Endothelial cell of umbilical vein (primary cell): ENCODE results near the gene TRERF1. TPM values are rescaled to one million over a fixed set of nuclear protein-coding genes. Genes with fewer than 3 reads are reported as not detected.

Experiments used
- BruUV-seq: library from RNA; stranded (reverse); fragments of 400-500 nt; replicated peaks from 2 replicates; lab custom pipeline; 2021; lab: Mats Ljungman, UMichigan
- CTCF ChIA-PET: fragments of 300-600, 350-600 bp; sonication (Branson Sonifier 250); formaldehyde crosslinking; loops from one replicate; lab custom pipeline; 2021; ENCODE audit warnings: antibody characterized with exemption, inconsistent platforms; lab: Charles Lee
- POLR2A ChIA-PET: fragments of 300-600, 350-600 bp; sonication (Branson Sonifier 250); formaldehyde crosslinking; loops from one replicate; lab custom pipeline; 2021; ENCODE audit warnings: antibody characterized with exemption, inconsistent platforms; lab: Charles Lee
- DNase-seq: peaks from one replicate; pipeline ENCODE4 v3.0.0-alpha.2; 2011; ENCODE audit warnings: low read depth, low spot score
- FAIRE-seq: peaks from 2 replicates; lab custom pipeline; 2011; peaks lifted over from hg19 to GRCh38; lab: Jason Lieb, UNC
- H2AFZ ChIP-seq: 2 replicates; pipeline ENCODE4 v1.6.0; 2012; ENCODE audit warnings: low read depth, low read length, control low read depth, inconsistent platforms
- H3K27ac ChIP-seq: 2 replicates; pipeline ENCODE4 v1.5.1; 2011; ENCODE audit warnings: low read depth, mild to moderate bottlenecking, control low read depth, low read length, moderate library complexity; ENCODE audit not compliant: insufficient read depth
- H3K27me3 ChIP-seq, 2 experiments: 2 replicates each; pipeline versions ENCODE4 v1.6.0 to v1.6.1; 2011; ENCODE audit warnings: low read length in 2 of 2, mixed read lengths in 1 of 2; ENCODE audit not compliant: control insufficient read depth in 2 of 2, insufficient read depth in 2 of 2
- H3K36me3 ChIP-seq, 2 experiments: 2 replicates in 1 of 2; 3 replicates in 1 of 2; pipeline ENCODE4 v1.5.1; 2011; ENCODE audit warnings: low read length in 2 of 2, mild to moderate bottlenecking in 1 of 2, moderate library complexity in 1 of 2; ENCODE audit not compliant: control insufficient read depth in 2 of 2, insufficient read depth in 2 of 2; ENCODE audit errors: extremely low read depth in 1 of 2
- H3K4me1 ChIP-seq: 3 replicates; pipeline ENCODE4 v1.5.1; 2011; ENCODE audit warnings: mild to moderate bottlenecking, low read length; ENCODE audit not compliant: control insufficient read depth, insufficient read depth; ENCODE audit errors: extremely low read depth
- H3K4me2 ChIP-seq: 2 replicates; pipeline ENCODE4 v1.6.1; 2011; ENCODE audit warnings: low read length, control low read depth, mixed read lengths; ENCODE audit not compliant: insufficient read depth
- H3K4me3 ChIP-seq, 3 experiments: fragments of 200-600 bp in 1 of 3; sonication (generic), shearing (Covaris generic) in 1 of 3; replicated peaks in 1 of 3; 2 replicates each; pipeline ENCODE4 v1.5.1; 2011 to 2016; ENCODE audit warnings: control low read depth in 3 of 3, low read length in 3 of 3, mild to moderate bottlenecking in 2 of 3, inconsistent platforms in 1 of 3, low read depth in 1 of 3, moderate library complexity in 1 of 3; ENCODE audit not compliant: insufficient read depth in 1 of 3
- H3K79me2 ChIP-seq: 2 replicates; pipeline ENCODE4 v1.6.0; 2012; ENCODE audit warnings: low read length, inconsistent platforms; ENCODE audit not compliant: control insufficient read depth, insufficient read depth
- H3K9ac ChIP-seq: replicated peaks from 2 replicates; pipeline ENCODE3; 2011; ENCODE audit warnings: low read length, control low read depth; ENCODE audit not compliant: insufficient read depth; ENCODE audit errors: extremely low read depth
- H3K9me1 ChIP-seq: replicated peaks from 3 replicates; pipeline ENCODE4 v1.6.0; 2011; ENCODE audit warnings: mild to moderate bottlenecking, low read length; ENCODE audit not compliant: control insufficient read depth, insufficient read depth; ENCODE audit errors: extremely low read depth
- H3K9me3 ChIP-seq: replicated peaks from 2 replicates; pipeline ENCODE4 v1.5.1; 2012; ENCODE audit warnings: low read length, inconsistent platforms; ENCODE audit not compliant: control insufficient read depth, insufficient read depth
- H4K20me1 ChIP-seq: replicated peaks from 2 replicates; pipeline ENCODE3; 2011; ENCODE audit warnings: mild to moderate bottlenecking, low read length; ENCODE audit not compliant: control insufficient read depth, insufficient read depth; ENCODE audit errors: extremely low read depth
- CTCF ChIP-seq, 2 donors: IDR thresholded peaks; 1 replicate in 1 of 2; 2 replicates in 1 of 2; pipeline ENCODE4 v1.5.1; 2011; ENCODE audit warnings: low read length in 2 of 2, mild to moderate bottlenecking in 2 of 2, moderate library complexity in 2 of 2, control low read depth in 1 of 2, inconsistent platforms in 1 of 2, low read depth in 1 of 2; ENCODE audit not compliant: insufficient read depth in 1 of 2; ENCODE audit errors: extremely low read depth in 1 of 2
- EZH2 ChIP-seq: IDR thresholded peaks from 2 replicates; pipeline ENCODE4 v1.6.1; 2012; ENCODE audit warnings: borderline replicate concordance, low read depth, mild to moderate bottlenecking, moderate library complexity, low read length, inconsistent platforms; ENCODE audit not compliant: severe bottlenecking
- FOS ChIP-seq: IDR thresholded peaks from 2 replicates; pipeline ENCODE4 v1.6.1; 2011; ENCODE audit warnings: mild to moderate bottlenecking, low read length, moderate library complexity, borderline replicate concordance; ENCODE audit not compliant: insufficient read depth
- GATA2 ChIP-seq: IDR thresholded peaks from 2 replicates; pipeline ENCODE4 v1.7.0; 2011; ENCODE audit warnings: low read depth, mild to moderate bottlenecking, moderate library complexity, mixed read lengths, low read length; ENCODE audit not compliant: insufficient read length, insufficient read depth
- JUN ChIP-seq: IDR thresholded peaks from 2 replicates; pipeline ENCODE4 v1.6.1; 2011; ENCODE audit warnings: borderline replicate concordance, low read depth; ENCODE audit not compliant: insufficient read length, insufficient read depth
- MAX ChIP-seq: IDR thresholded peaks from 2 replicates; pipeline ENCODE4 v1.6.1; 2011; ENCODE audit not compliant: insufficient read depth, insufficient read length
- MYC ChIP-seq: IDR thresholded peaks from one replicate; pipeline ENCODE4 v1.6.1; 2011; ENCODE audit warnings: mild to moderate bottlenecking, low read depth, low read length
- POLR2A ChIP-seq: IDR thresholded peaks from 2 replicates; pipeline ENCODE4 v1.6.1; 2012; ENCODE audit warnings: low read depth, mild to moderate bottlenecking, control low read depth, low read length
- POLR2AphosphoS5 ChIP-seq: IDR thresholded peaks from 2 replicates; pipeline ENCODE4 v1.6.1; 2012; ENCODE audit warnings: low read depth, mild to moderate bottlenecking, control low read depth, low read length, moderate library complexity; ENCODE audit not compliant: insufficient read depth
- dilution Hi-C: fragments of 300-500 bp; cut with MboI; formaldehyde crosslinking; loops from one replicate; pipeline ENCODE4 v1.15.0; 2019; ENCODE audit warnings: low sequenced_read_pairs; ENCODE audit not compliant: extremely low pct_ligation_motif_present
- intact Hi-C: fragments of 100-400 bp; cut with micrococcal nuclease; formaldehyde crosslinking; loops from one replicate; pipeline ENCODE4 v1.10.0; 2022
- polyA plus RNA-seq, 4 experiments: library from polyadenylated mRNA; depleted of rRNA in 3 of 4; stranded (reverse) in 3 of 4; unstranded in 1 of 4; fragments of >200 nt; gene quantifications; 2 replicates each; pipeline versions ENCODE4 v1.2.1 to v1.2.3, GENCODE V29; 2011 to 2012; ENCODE audit warnings: missing spikeins in 1 of 4
- total RNA-seq: library from RNA; stranded (reverse); gene quantifications from 2 replicates; pipeline ENCODE4 v1.2.3, GENCODE V29; 2021

TRERF1 gene
- total and polyA plus RNA-seq, 2 donors (not counting 3 experiments of a cell fraction or from before 2014, with no cell fraction given), result 0.73 to 5.5 TPM

GRCh38 chr6:42185597-42185996, 266.1 kb downstream of the TRERF1 start:
- ChIA-PET CTCF (interaction anchor here (1.1 to 1.8 kb wide), 3 partner anchors 21 to 362 kb away, joined by 3 to 5 read pairs (median 4); no protein-coding TSS in a partner anchor), POLR2A (no interaction called here)
- dilution Hi-C loops, result no loop called here
- no TSS peak for BruUV-seq
- TF ChIP-seq CTCF (IDR thresholded peaks at IDR 0.05; ENCODE audit: extremely low read depth in 1 of 2, insufficient read depth in 1 of 2, low read depth in 1 of 2, low read length in 2 of 2), result no peak
- no peak for TF ChIP-seq POLR2A
- no peak for TF ChIP-seq MYC
- no peak for TF ChIP-seq MAX
- no peak for TF ChIP-seq EZH2
- no peak for TF ChIP-seq POLR2AphosphoS5
- no peak for TF ChIP-seq FOS
- TF ChIP-seq GATA2, result no peak
- no peak for TF ChIP-seq JUN
- no peaks in the 10 kb centered on the region for H3K4me1 ChIP-seq
- H4K20me1 ChIP-seq, result no peaks in the 10 kb centered on the region
- no peak for DNase-seq
- no peak overlapping the region for H3K27ac ChIP-seq
- FAIRE-seq, result no peak
- H2AFZ ChIP-seq, result no peak overlapping the region
- no peak overlapping the region for H3K4me2 ChIP-seq
- H3K79me2 ChIP-seq, result no peaks in the 10 kb centered on the region
- intact Hi-C loops, result no loop called here
- no peaks in the 10 kb centered on the region for H3K9me3 ChIP-seq
- H3K36me3 ChIP-seq, result no peaks in the 10 kb centered on the region
- peaks cover 2 to 5% of the 10 kb centered on the region in 2 experiments for H3K27me3 ChIP-seq
- H3K9me1 ChIP-seq, result no peaks in the 10 kb centered on the region
- no peak overlapping the region for H3K9ac ChIP-seq
- no peak overlapping the region for H3K4me3 ChIP-seq
